MV-4-11 (cell line): Measurements from ENCODE around the gene MDGA2.
A peak's percentile ranks its signal among the peaks of the same experiment; 100 is the strongest.
"Not testable (repeated sequence)": the region's sequence is repeated elsewhere in the genome, so short reads cannot be mapped to it uniquely, and the experiment has no call there.

ENCODE experiments used
- DNase-seq: peaks from one replicate; lab custom pipeline; 2025; lab: John Stamatoyannopoulos, UW

MDGA2 gene

DNA sequence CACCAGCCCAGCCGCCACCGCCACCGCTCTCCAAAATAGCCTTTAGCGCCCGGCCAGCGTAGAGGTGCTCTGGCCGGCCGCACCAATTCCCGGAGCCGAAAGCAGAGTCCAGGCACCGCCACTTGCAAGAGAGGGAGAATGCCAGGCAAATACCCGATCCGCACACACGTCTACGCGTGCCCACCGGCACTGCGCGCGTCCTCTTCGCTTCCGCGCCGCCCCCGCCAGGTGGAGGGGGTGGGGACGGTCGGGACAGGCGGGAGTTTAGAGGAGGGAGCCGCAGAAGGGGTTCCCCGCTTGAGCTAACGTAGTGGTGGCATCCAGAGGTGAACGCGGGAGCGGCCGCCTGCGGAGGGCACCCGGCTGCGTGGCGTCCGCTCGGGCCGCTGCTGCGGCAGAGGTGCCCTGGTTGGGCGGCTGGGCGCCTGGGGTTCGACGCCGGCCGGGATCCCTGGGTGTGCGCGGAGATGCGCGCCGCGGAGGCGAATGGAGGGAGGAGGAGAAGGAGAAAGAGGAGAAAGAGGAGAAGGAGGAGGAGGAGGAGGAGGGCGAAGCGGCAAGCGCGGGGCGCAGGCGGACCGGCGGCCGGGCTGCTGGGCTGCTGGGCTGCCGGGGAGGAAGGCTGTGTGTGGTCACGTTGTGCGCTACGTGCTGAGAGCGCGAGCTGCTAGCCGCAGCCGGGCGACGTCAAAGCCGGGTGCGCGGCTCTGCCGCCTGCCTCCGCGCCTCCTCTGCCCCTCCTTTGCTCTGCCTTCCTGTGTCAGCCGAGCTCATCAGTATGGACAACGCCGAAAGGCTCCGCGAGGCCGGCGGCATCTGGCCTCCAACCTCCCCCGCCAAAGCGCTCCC lies at the start of gene MDGA2:
Gene MDGA2, minus strand, starts transcription at position 140 of the 849 bp plus-strand sequence.
- peak; percentile 35 for DNase-seq

DNA sequence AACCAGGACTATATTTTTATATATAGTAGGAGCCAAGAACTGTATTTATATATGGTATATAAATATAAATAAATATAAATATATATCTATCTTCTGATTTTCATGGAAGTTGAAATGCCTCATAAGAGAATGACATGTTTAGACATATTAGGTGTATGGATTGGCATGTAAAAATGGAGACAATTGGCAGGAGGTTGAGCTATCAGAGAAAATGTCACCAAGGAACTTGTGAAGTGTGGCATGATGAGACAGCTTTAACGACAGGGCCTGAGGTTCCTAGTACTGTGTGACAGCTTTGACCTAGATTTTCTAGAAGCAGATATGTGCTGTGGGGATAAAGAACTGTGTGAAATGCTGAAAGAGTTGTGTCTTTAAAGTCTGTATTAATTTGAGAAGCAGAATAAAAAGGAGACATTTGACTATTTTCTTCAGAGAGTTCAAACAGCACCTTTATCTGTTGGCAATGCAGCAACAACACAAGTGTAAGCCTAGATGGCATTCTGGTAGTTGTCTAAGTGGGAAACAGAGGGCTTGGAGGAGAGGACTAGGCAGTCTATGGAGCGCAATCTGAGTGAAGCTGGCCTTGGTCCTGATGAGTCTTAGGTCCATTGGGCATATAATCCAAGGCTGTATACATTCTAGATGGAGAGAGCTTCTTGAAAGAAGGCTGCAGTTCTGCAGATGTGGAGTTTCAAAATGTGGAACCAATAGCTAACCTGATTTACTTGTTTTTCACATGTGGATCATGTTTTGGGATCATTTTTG lies 47.7 kb upstream of the MDGA2 start:
- no peak for DNase-seq

DNA sequence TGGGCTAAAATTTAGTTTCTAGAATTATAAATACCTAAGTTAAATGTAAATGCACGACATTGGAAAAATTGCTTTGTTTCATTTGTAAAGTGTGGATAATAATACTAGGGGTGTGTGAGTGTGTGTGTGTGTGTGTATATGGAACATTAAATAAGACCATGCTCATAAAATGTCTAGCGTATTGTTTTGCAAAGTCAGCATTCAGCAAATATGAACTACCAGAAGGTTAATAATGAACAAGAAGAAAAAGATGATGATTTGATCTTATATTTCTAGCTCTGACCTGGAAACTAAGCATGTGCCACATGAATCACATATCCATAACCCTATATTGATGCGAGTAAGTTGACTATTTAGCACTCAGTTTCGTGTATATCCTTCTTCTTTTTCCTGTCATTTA lies 44.9 kb upstream of the MDGA2 start:
- no peak for DNase-seq

DNA sequence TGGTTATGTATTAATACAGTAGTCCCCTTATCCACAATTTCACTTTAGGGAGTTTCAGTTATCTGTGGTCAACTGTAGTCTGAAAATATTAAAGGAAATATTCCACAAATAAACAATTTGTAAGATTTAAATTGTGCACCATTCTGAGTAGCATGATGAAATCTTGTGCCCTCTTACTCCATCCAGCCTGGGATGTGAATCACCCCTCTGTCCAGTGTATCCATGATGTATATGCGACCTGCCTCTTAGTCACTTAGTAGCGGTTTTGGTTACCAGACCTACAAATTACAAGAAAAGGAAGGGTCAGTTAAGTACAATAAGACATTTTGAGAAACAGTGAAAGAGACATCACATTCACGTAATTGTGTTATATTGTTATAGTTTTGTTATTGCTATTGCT lies 39.9 kb upstream of the MDGA2 start:
- DNase-seq, result peak; percentile 81

DNA sequence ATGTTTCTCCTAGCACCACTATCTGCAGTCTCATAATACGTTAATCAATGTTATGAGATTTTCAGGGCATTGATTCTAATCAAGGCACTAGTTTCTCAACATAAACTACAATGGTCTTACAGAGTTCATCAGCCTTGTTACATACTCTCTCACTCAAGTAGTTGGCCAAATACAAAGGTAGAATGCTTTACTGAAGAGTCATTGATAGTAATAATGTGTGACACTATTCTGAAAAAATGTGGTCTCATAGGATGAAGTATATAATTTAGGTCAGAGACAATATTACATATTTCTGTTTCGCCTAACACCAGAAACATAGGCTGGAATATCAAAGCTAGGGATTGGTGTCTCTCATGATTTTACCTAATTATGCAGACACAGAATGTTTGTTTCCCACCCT lies 35.2 kb upstream of the MDGA2 start:
- no peak for DNase-seq

DNA sequence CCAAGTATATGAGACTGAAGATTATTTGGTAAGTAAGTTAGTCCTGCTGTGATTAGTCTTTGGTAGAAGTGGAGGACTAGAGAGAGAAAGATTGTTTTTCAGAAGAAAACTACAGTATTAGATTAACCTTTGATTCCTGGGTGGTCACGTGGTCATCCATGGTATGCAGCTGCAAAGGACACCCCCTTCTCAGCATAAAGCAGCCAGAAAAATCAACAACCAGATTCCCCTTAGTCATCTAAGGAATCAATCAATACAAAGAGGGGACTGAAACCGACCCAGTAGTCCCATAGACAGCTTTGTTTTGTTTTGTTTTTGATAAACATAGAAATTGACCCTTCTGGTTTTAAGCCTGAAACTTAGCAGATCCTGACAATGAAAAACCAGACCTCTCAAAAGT lies 30.3 kb upstream of the MDGA2 start:
- no peak for DNase-seq

DNA sequence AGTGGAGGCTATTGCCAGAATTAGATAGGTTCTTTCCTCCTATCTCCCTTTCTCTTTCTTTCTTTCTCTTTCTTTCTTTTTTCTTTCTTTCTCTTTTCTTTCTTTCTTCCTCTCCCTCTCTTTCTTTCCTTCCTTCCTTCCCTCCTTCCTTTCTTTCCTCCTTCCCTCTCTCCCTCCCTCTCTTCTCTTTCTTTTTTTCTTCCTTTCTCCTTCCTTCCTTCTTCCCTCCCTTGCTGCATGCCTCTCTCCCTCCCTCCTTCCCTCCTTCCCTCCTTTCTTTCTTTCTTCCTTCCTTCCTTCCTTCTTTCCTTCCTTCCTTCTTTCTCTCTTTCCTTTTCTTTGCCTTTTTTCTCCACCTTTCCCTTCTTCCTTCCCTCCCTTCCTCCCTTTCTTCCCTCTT lies 16.4 kb upstream of the MDGA2 start:
- no peak for DNase-seq

DNA sequence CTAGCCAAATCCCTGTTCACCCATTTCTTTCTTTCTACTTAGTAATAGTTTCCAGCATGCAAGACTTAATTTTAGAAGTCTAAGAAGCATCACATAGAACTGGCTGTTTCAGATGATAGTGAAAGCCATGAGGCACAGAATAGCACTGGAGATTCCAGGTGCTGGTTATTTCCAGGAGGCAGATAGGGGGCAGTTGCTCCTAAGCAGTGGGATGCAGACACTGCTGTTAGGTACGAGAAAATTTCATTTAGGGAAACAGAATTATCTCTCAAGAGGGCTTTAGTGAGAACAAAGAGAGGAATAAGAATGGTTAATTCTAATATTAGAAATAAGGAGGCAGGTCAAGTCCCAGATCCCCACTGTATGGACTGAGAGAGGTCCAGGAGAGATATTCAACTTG lies 3.6 kb upstream of the MDGA2 start:
- no peak for DNase-seq

DNA sequence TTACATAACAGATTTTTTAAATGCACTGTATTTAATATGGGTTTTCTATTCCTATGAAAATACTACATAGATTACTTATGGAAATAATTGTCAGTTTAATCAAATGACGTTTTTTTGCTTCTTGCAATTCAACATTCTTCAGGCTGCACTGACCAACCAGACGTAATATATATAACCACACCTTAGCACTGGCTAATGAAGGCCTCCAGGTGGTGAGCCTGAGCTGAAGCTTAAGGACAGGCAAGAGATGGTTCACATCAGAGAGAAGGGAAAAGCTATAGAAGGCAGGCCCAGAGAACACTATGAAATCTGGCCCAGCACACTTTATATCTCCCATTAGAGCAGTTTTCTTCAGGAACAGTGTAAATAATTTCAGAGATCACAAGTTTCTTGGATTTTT lies 2.8 kb upstream of the MDGA2 start:
- DNase-seq, result no peak

DNA sequence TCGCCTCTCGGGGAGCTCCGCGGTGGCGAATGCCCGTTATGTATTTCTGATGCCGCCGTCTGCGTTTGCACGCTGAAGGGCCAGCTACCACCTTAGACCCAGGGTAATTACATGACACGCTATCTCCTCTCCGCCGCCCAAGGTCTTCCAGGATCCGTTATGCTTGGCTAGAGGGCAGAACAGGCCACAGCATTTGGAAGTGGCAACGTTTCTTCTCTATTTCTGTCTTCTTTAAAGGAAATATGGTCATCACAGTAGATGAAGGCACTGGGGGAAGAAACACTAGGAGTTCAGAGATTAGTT lies 861 bp upstream of the MDGA2 start:
- DNase-seq, result peak; percentile 35

DNA sequence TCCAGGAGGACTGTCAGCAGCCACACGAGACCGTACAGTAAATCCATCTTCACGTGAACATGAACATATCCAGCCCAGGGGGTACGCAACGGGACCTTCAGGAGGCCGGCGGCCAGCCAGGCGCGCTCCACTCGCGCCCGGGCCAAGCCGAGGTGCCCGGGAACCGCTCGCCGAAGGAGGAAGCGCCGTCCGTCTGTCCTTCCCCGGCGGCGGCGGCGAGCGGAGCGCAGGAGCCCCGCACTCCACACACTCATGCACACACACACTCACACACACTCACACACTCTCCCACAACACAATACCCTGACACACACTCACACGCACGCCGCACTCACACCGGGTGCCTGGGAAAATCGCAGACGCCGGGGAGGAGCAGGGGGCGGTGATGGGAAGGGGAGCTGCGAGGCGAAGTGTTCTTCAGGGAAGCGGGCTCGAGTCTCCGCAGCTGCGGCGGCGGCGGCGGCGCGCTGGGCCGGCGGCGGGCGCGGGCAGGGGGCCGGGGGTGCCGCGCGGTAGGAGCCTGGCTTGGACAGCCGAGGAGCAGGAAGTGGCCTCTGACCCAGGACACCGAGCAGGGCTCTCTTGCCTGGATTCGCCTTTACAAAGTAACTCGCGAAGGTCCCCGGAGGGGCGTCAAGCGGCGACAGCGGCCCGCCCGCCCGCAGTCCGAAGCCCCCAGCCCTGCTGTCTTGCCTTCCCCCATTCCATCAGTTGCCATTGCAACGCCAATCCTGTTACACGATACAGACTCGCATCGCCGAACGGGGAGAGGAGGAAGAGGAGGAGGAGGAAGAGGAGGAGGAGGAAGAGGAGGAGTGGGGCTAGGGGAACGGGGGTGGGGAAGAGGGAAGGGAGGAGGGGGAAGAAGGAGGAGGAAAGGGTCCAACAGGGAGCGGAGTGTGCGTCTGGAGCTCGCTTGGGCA lies 601 bp downstream of the MDGA2 start:
- no peak for DNase-seq

DNA sequence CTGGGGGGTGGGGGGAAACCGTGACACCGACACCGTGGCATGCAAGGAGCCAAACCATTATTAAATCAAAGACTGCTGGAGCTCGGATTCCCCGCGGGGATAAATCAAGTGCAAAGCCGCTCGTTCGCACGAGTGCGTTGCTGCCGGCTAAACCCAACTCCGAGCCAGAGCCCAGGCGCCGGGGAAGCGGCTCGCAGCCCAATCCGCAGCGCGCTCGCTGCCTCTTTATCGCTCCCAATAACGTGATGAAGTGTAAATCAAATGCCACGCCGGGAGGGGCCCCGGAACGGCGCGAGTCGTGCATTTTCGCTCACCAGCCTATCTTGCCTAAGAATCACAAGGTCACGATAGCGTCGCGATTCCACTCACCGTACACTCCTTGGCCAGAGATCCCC lies 1.3 kb downstream of the MDGA2 start:
- no peak for DNase-seq

DNA sequence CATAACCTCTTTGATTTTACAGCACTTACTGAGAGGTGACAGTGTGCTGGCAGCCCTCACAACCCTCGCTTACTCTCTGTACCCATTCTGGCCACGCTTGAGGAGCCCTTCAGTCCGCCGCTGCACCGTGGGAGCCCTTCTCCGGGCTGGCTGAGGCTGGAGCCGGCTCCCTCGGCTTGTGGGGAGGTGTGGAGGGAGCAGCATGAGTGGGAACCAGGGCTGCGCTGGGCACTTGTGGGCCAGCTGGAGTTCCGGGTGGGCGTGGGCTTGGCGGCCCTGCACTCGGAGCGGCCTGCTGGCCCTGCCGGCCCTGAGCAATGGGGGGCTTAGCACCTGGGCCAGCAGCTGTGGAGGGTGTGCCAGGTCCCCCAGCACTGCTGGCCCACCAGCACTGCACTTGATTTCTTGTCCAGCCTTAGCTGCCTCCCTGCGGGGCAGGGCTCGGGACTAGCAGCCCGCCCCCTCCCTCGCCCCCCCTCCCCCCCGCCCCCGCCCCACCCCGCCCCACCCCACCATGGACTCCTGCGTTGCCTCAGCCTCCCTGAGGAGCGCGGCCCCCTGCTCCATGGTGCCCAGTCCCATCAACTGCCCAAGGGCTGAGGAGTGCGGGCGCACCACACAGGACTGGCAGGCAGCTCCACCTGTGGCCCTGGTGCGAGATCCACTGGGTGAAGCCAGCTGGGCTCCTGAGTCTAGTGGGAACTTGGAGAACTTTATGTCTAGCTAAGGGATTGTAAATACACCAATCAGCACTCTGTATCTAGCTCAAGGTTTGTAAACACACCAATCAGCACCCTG lies 9.9 kb downstream of the MDGA2 start:
- no peak for DNase-seq

DNA sequence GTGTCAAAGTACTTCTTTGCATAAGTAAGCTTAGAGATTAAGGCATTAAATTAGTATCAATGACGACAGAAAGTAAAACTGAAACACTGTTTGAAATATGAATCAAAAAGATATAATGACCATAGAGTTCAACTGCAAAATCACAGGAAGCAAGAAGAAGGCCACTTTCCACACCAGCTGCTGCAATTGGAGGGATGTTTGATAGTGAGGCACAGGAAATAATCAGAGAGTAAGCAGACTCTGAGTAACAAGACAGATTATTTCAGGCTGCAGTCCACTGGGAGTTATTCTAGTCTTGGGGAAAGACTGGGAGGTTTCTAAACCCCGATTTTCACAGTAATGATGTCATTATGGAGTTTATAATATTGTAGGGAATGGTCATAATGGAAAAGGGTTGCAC lies 12.9 kb downstream of the MDGA2 start:
- DNase-seq, result no peak

DNA sequence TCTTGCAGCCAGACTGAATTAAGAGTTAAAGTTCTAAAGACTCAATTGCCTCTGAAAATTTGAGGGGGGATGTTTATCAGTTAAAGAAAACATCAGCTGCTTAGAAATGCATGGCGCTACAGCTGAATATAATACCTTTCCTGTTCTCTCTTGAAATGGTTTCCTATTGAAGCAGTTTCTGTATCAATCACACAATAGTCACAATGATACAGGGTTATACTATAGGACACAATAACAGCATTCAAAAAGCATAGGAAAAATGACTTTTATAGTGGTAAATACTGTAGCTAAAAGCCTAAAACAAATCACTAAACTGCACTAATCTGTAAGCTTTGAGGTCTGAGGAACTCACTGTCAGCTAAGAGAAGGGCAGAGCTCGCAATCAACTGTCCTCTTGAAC lies 15.2 kb downstream of the MDGA2 start:
- DNase-seq, result no peak

DNA sequence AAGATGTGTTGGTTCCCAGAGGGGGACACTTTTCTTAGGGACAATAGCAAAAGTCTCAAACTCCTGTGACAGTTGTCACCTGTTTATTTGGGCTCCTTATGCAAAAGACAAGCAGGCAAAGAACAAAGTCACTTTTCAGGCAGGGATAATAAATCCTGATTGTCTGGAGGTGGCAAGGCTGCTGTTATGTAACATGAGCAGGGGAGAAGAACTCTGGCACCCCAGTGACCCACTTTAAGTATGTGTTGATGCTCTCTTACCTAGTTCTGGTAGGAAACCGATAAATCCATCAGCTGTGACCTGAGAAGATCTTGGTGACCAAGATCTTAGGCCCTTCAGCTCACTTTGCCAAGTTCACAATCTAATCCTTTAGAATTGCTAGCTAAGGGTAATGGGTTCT lies 17.4 kb downstream of the MDGA2 start:
- no peak for DNase-seq

DNA sequence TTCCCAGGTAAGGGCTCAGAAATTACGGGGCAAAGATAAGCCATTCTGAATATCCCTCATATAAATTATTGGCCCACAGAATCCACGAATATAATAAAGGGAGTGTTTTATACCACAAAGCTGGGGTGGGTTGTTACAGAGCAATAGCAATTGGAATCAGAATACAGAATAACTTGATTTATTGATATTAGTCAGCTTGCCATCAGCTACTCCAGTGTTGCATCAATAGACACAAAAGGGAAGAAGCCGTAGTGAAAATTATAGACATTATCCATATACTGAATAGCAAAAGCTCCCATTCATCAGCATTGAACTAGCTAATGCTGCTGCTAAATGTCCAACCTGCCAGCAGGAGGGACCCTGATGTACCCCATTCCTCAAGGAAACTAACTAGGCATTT lies 18.3 kb downstream of the MDGA2 start:
- no peak for DNase-seq

DNA sequence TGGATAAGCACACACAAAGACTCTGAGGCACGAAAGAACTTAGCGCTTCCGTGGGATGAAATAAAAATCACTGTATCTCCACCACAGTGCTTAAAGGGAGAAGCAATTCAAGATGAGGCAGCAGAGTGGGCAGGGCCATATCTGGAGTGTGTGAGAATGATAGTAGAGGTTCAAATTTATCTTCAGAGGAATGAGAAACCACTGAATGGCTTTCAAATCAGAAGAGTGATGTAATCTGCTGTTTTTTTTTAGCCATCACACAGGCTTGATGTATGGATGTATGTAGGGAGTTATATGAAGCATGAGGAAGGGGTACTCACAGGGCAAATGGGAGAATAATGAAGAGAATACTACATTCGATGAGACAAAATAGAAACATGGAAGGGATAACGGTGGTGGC lies 24.1 kb downstream of the MDGA2 start:
- no peak for DNase-seq

DNA sequence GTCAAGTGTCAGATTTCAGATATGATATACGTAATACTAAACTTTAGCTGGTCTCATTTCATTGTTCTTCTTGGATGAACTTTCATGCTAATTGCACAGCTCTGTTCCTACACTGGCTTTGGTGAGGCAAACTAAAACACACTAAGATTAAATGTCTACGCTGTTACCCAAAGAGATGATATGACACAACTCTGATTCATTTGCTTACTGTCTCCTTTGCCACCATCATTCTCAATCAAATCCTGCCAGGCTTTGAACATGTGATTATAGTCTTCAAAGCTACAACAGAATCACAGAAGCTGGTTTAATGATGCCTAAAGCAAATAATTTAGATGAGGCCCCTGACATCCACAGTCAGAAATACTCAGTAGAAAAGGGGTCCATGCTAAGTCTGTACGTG lies 37.7 kb downstream of the MDGA2 start:
- DNase-seq, result no peak

DNA sequence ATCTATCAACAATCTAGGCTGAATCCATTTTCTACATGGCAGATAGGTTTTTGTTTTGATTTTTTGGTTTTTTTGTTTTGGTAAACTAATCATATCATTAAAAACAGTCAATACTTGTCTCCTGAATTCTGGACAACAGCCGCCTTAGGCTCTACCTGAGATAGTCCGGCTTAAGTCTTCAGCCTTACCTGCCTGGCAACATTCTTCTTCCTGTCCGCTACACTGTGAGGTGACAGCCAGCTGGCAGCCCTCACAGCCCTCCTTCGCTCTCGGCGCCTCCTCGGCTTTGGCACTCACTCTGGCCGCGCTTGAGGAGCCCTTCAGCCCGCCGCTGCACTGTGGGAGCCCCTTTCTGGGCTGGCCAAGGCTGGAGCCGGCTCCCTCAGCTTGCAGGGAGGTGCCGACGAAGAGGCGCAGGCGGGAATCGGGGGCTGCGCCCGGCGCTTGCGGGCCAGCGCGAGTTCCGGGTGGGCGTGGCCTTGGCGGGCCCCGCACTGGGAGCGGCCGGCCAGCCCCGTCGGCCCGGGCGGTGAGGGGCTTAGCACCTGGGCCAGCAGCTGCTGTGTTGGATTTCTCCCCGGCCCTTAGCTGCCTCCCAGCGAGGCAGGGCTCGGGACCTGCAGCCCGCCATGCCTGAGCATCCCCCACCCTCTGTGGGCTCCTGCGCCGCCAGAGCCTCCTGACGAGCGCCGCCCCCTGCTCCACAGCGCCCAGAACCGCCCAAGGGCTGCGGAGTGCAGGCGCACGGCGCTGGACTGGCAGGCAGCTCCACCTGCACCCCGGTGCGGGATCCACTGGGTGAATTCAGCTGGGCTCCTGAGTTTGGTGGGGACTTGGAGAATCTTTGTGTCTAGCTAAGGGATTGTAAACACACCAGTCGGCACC lies 49.0 kb downstream of the MDGA2 start:
- DNase-seq, result no peak

DNA sequence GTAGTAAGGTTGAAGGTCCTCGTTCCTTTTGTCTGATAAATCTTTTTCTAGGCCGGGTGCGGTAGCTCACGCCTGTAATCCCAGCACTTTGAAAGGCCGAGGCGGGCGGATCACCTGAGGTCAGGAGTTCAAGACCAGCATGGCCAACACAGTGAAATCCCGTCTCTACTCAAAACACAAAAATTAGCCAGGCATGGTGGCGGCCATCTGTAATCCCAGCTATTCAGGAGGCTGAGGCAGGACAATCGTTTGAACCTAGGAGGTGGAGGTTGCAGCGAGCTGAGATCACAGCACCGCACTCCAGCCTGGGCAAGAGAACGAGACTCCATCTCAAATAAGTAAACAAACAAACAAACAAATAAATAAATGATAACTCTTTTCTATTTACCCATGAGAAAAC lies 51.3 kb downstream of the MDGA2 start:
- not testable (repeated sequence) for DNase-seq
